Tibial artery (tissue), 4 donors: ENCODE data around the gene CHSY3.
A peak's percentile ranks its signal among the peaks of the same experiment; 100 is the strongest.

Source experiments
- DNase-seq, 2 donors: peaks; one replicate each; pipeline ENCODE4 v3.0.0-alpha.2; 2019
- H3K27ac ChIP-seq, 2 donors: fragments of 200-600 bp; sonication (generic) in 1 of 2; 1 replicate in 1 of 2; 2 replicates in 1 of 2; pipeline ENCODE4 v1.5.1; 2018 to 2019; ENCODE audit warnings: mild to moderate bottlenecking in 1 of 2
- H3K27me3 ChIP-seq, 2 donors: fragments of 200-600 bp; sonication (generic) in 1 of 2; one replicate each; pipeline versions ENCODE4 v1.5.1 to v1.6.0; 2016 to 2019
- H3K36me3 ChIP-seq, 3 donors: fragments of 200-600 bp; sonication (generic) in 2 of 3; one replicate each; pipeline ENCODE4 v1.5.1; 2016 to 2019; ENCODE audit warnings: mild to moderate bottlenecking in 2 of 3
- H3K4me1 ChIP-seq, 4 donors: fragments of 200-600 bp; sonication (generic) in 2 of 4; 1 replicate in 3 of 4; 2 replicates in 1 of 4; pipeline ENCODE4 v1.5.1; 2016 to 2019
- H3K4me3 ChIP-seq, 2 donors: fragments of 200-600 bp; sonication (generic) in 1 of 2; 1 replicate in 1 of 2; 2 replicates in 1 of 2; pipeline ENCODE4 v1.5.1; 2018 to 2019; ENCODE audit warnings: mild to moderate bottlenecking in 2 of 2
- H3K9me3 ChIP-seq, 3 donors: fragments of 200-600 bp; sonication (generic) in 1 of 3; one replicate each; pipeline ENCODE4 v1.5.1; 2016 to 2019
- intact Hi-C: fragments of 100-400 bp; cut with DNase I; formaldehyde crosslinking; loops from one replicate; pipeline ENCODE4 v1.15.0; 2023; ENCODE audit warnings: low total_unique reads
- TF ChIP-seq, protein P1 (sequence below), 2 experiments: fragments of 200-600 bp in 1 of 2; fragments of 450-650 bp in 1 of 2; IDR thresholded peaks; one replicate each; pipeline ENCODE4 v1.5.1; 2017 to 2019; ENCODE audit warnings: antibody characterized with exemption in 2 of 2, mild to moderate bottlenecking in 1 of 2, moderate library complexity in 1 of 2

CHSY3 gene

DNA sequence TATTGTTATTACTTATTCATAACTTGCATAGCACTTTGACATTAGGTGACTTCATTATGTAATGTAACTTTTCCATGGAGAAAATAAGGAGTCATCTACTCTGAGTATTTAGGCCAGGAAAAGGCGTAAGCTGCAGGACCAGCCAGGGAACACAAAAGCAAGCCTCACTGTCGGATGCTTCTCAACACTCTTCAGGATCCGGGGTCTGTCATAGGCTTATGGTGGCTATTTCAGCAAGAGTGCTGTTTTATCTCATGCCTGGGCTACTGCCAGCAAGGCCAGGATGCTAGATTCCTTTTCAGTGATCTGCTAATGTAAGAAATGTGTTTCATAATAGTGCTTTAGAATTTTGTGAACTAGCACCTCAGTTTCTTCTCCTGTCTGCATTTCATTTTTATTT lies 162.4 kb downstream of the CHSY3 start:
- no peaks in the 10 kb centered on the region for H3K36me3 ChIP-seq
- TF ChIP-seq, protein P1, sequence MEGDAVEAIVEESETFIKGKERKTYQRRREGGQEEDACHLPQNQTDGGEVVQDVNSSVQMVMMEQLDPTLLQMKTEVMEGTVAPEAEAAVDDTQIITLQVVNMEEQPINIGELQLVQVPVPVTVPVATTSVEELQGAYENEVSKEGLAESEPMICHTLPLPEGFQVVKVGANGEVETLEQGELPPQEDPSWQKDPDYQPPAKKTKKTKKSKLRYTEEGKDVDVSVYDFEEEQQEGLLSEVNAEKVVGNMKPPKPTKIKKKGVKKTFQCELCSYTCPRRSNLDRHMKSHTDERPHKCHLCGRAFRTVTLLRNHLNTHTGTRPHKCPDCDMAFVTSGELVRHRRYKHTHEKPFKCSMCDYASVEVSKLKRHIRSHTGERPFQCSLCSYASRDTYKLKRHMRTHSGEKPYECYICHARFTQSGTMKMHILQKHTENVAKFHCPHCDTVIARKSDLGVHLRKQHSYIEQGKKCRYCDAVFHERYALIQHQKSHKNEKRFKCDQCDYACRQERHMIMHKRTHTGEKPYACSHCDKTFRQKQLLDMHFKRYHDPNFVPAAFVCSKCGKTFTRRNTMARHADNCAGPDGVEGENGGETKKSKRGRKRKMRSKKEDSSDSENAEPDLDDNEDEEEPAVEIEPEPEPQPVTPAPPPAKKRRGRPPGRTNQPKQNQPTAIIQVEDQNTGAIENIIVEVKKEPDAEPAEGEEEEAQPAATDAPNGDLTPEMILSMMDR (IDR thresholded peaks at IDR 0.05), result no peak
- no peaks in the 10 kb centered on the region for H3K27me3 ChIP-seq
- H3K9me3 ChIP-seq, result no peaks in the 10 kb centered on the region
- intact Hi-C loops, result no loop called here
- peak in 1 of 2 donors; percentile 22 for DNase-seq
- H3K4me1 ChIP-seq, result peaks cover 0 to 39% (median 6%) of the 10 kb centered on the region in 4 donors
- peak overlapping the region; percentile 47 to 64 for H3K27ac ChIP-seq
- H3K4me3 ChIP-seq, result no peak overlapping the region

- no peak for DNase-seq
- TF ChIP-seq, protein P1 (IDR thresholded peaks at IDR 0.05), result no peak
These were observed 163.1 kb downstream of the CHSY3 start for GRCh38 chr5:130067364-130067763.

DNA sequence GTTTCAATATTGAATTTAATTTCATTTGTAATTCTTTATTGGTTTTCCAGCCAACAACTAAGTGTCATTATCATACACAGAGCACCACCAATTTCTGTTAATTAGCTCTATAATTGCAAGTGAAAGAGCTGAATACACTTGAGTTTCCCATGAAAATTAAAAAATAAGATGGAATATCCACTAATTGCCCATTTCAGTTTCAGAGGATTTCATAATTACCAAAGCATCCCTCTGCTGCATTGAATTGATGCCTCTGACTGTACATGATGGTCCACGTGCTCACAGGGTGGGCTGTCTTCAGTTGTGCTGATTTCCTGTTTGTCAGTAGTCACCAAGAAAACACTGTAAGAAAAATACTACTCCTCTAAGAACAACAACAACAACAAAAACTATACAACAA lies 163.8 kb downstream of the CHSY3 start:
- no peaks in the 10 kb centered on the region for H3K9me3 ChIP-seq
- no peak overlapping the region for H3K4me3 ChIP-seq
- H3K36me3 ChIP-seq, result no peaks in the 10 kb centered on the region
- peak overlapping the region in 1 of 2 donors; percentile 64 for H3K27ac ChIP-seq
- intact Hi-C loops, result no loop called here
- DNase-seq, result no peak
- H3K4me1 ChIP-seq, result peaks cover 0 to 47% (median 9%) of the 10 kb centered on the region in 4 donors
- H3K27me3 ChIP-seq, result no peaks in the 10 kb centered on the region
- TF ChIP-seq, protein P1 (IDR thresholded peaks at IDR 0.05), result no peak

More at GRCh38 chr5:130067364-130067763, 163.1 kb downstream of the CHSY3 start:
- H3K27ac ChIP-seq, result peak overlapping the region; percentile 47 to 64
- H3K27me3 ChIP-seq, result no peaks in the 10 kb centered on the region
- H3K36me3 ChIP-seq, result no peaks in the 10 kb centered on the region
- H3K4me3 ChIP-seq, result no peak overlapping the region
- peaks cover 0 to 40% (median 9%) of the 10 kb centered on the region in 4 donors for H3K4me1 ChIP-seq
- intact Hi-C loops, result no loop called here
- H3K9me3 ChIP-seq, result no peaks in the 10 kb centered on the region

DNA sequence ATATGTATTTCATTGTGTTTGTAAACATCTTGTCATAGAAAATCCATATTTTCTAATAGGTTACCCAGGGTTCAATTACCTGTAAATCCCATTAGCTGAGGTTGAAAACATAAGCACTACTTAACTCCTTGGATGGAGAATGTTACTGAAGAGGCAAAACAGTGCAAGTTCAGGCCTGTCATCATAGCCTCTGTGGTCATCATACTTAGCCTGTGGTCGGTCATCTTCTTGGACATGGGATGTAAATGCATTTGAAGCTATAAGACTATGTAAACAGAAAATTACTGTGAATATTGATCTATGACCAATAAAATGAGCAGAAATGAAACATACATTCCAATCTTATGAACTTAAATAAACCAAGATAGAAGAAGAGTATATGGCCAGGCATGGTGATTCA lies 164.7 kb downstream of the CHSY3 start:
- peaks cover 0 to 47% (median 9%) of the 10 kb centered on the region in 4 donors for H3K4me1 ChIP-seq
- no peak for DNase-seq
- H3K4me3 ChIP-seq, result no peak overlapping the region
- H3K36me3 ChIP-seq, result no peaks in the 10 kb centered on the region
- H3K9me3 ChIP-seq, result no peaks in the 10 kb centered on the region
- TF ChIP-seq, protein P1 (IDR thresholded peaks at IDR 0.05), result no peak
- intact Hi-C loops, result no loop called here
- H3K27me3 ChIP-seq, result no peaks in the 10 kb centered on the region
- H3K27ac ChIP-seq, result no peak overlapping the region

DNA sequence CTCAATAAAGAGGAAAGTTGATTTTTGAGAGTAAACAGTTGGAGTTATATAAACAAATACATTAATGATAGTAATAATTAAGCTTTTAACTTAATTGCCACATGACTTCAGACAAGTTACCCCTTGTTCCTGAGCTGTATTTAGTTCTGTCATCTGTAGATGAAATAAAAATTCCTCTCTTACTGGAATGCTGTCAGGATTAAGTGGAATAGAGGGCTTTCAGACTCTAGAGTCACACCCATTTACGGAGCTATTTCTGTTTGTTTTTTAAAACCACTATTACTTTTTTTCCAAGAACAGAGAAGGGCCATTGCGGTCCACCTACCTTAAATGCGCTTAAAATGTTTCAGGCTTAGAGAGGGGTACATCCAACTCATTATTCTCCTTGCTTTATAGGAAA lies 170.6 kb downstream of the CHSY3 start:
- H3K36me3 ChIP-seq, result no peaks in the 10 kb centered on the region
- intact Hi-C loops, result no loop called here
- TF ChIP-seq, protein P1 (IDR thresholded peaks at IDR 0.05), result no peak
- H3K27me3 ChIP-seq, result no peaks in the 10 kb centered on the region
- H3K4me3 ChIP-seq, result no peak overlapping the region
- H3K27ac ChIP-seq, result peak overlapping the region in 1 of 2 donors; percentile 30
- H3K4me1 ChIP-seq, result peaks cover 0 to 27% (median 2%) of the 10 kb centered on the region in 4 donors
- no peak for DNase-seq
- no peaks in the 10 kb centered on the region for H3K9me3 ChIP-seq

DNA sequence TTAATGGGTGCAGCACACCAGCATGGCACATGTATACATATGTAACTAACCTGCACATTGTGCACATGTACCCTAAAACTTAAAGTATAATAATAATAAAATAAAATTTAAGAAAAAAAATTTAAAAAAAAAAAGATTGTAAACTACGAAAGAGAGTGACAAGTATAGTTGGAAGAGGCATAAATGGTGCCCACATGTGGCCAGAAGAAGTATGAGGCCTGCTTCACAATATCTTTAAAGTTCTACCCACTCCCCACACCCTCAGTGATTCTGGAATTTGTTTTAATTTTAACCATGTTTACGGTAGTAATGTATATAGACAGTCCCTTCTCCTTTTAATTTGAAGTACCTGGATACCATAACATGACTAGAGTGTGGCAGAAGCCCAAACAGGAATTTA lies 172.7 kb downstream of the CHSY3 start:
- Histone ChIP-seq H3K4me3 (no peak overlapping the region), H3K36me3 (no peaks in the 10 kb centered on the region), H3K27ac (no peak overlapping the region), H3K9me3 (no peaks in the 10 kb centered on the region), H3K4me1 (peaks cover 0 to 27% (median 2%) of the 10 kb centered on the region in 4 donors), H3K27me3 (no peaks in the 10 kb centered on the region)
- DNase-seq, result no peak
- TF ChIP-seq, protein P1 (IDR thresholded peaks at IDR 0.05), result no peak
- intact Hi-C loops, result no loop called here
